Testis (tissue), 3 donors: ENCODE results near the gene CDC25B. TPM values are rescaled to one million over a fixed set of nuclear protein-coding genes. Genes with fewer than 3 reads are reported as not detected.
A peak's percentile ranks its signal among the peaks of the same experiment; 100 is the strongest.
"Not testable (repeated sequence)": the region's sequence is repeated elsewhere in the genome, so short reads cannot be mapped to it uniquely, and the experiment has no call there.

Source experiments
- DNase-seq: peaks from one replicate; pipeline ENCODE4 v3.0.0-alpha.2; 2019
- H3K27ac ChIP-seq, 2 donors: fragments of 200-600 bp; sonication (generic); one replicate each; pipeline ENCODE4 v1.5.1; 2019
- H3K27me3 ChIP-seq: fragments of 200-600 bp; sonication (generic); one replicate; pipeline ENCODE4 v1.5.1; 2019
- H3K36me3 ChIP-seq: fragments of 200-600 bp; sonication (generic); one replicate; pipeline ENCODE4 v1.5.1; 2017; ENCODE audit warnings: low read depth; ENCODE audit errors: missing control alignments
- H3K4me1 ChIP-seq: fragments of 200-600 bp; sonication (generic); one replicate; pipeline ENCODE4 v1.5.1; 2019
- H3K4me3 ChIP-seq, 2 donors: fragments of 200-600 bp; sonication (generic); one replicate each; pipeline ENCODE4 v1.5.1; 2017 to 2019
- H3K9me3 ChIP-seq: fragments of 200-600 bp; sonication (generic); one replicate; pipeline ENCODE4 v1.5.1; 2017
- CTCF ChIP-seq, 3 experiments: fragments of 450-650 bp in 2 of 3; fragments of 200-600 bp in 1 of 3; sonication (generic) in 1 of 3; IDR thresholded peaks; one replicate each; pipeline ENCODE4 v1.5.1; 2016 to 2019; ENCODE audit warnings: antibody characterized with exemption in 3 of 3, mild to moderate bottlenecking in 2 of 3, moderate library complexity in 1 of 3
- POLR2A ChIP-seq: fragments of 450-650 bp; IDR thresholded peaks from one replicate; pipeline ENCODE4 v1.6.1; 2017; ENCODE audit warnings: antibody characterized with exemption, mild to moderate bottlenecking, moderate library complexity
- WGBS, 2 donors: methylation state at CpG; one replicate each; pipeline ENCODE4 v1.1.5; 2018; 5-methylcytosine and 5-hydroxymethylcytosine counted together
- intact Hi-C: fragments of 100-400 bp; cut with DNase I; formaldehyde crosslinking; loops from one replicate; pipeline ENCODE4 v1.15.1; 2023; ENCODE audit warnings: low total_unique reads
- polyA plus RNA-seq: library from polyadenylated mRNA; stranded (reverse); fragments of 350-450 nt; fragmentation: Illumina TruSeq; extraction: RNeasy Lipid Tissue Mini Kit (QIAGEN cat#74804); gene quantifications from one replicate; pipeline ENCODE4 v1.2.3, GENCODE V29; 2014; ENCODE audit warnings: low read depth, low replicate concordance; ENCODE audit not compliant: insufficient read depth
- total RNA-seq, 2 donors: library from RNA; depleted of rRNA; stranded (reverse); fragments of >200 nt; gene quantifications; one replicate each; pipeline ENCODE4 v1.2.3, GENCODE V29; 2016

Gene CDC25B
- total and polyA plus RNA-seq, 3 donors from 2014 or later = 14.4 to 45.6 (median 25.4) TPM

- Histone ChIP-seq H3K4me3 (no peak overlapping the region), H3K36me3 (no peaks in the 10 kb centered on the region), H3K9me3 (no peaks in the 10 kb centered on the region), H3K27me3 (no peaks in the 10 kb centered on the region), H3K4me1 (peaks cover 22% of the 10 kb centered on the region), H3K27ac (no peak overlapping the region)
- 84 to 90% methylated on average over 14 of the region's 14 CpGs for WGBS, 2 donors
- no peak for TF ChIP-seq CTCF (IDR thresholded peaks at IDR 0.05)
- no peak for TF ChIP-seq POLR2A
- intact Hi-C loops = loop anchor here (2.0 kb wide), 1 partner anchor 35 kb away; the partner anchor contains the start of gene CENPB
- no peak for DNase-seq
These were observed 25.9 kb downstream of the CDC25B start for GRCh38 chr20:3821996-3822395.

- Histone ChIP-seq H3K27me3 (no peaks in the 10 kb centered on the region), H3K4me3 (no peak overlapping the region), H3K9me3 (no peaks in the 10 kb centered on the region), H3K27ac (peak overlapping the region in 1 of 2 donors; percentile 11), H3K4me1 (peaks cover 13% of the 10 kb centered on the region), H3K36me3 (no peaks in the 10 kb centered on the region)
- 86 to 93% methylated on average over 12 to 20 of the region's 20 CpGs for whole genome bisulfite sequencing, 2 donors
- TF ChIP-seq POLR2A (no peak), CTCF (IDR thresholded peaks at IDR 0.05) (no peak)
- intact Hi-C loops = no loop called here
- no peak for DNase-seq
These were observed 27.8 kb downstream of the CDC25B start for GRCh38 chr20:3823881-3824280.

GRCh38 chr20:3825526-3825925 lies 29.4 kb downstream of the CDC25B start:
- Histone ChIP-seq H3K27ac (peak overlapping the region in 1 of 2 donors; percentile 41), H3K4me1 (peaks cover 5% of the 10 kb centered on the region), H3K27me3 (no peaks in the 10 kb centered on the region), H3K36me3 (no peaks in the 10 kb centered on the region), H3K4me3 (no peak overlapping the region), H3K9me3 (no peaks in the 10 kb centered on the region)
- no peak for TF ChIP-seq POLR2A
- TF ChIP-seq CTCF (IDR thresholded peaks at IDR 0.05) = no peak
- intact Hi-C loops = no loop called here
- 75 to 80% methylated on average over 6 to 7 of the region's 7 CpGs for WGBS, 2 donors
- DNase-seq = no peak

- TF ChIP-seq POLR2A (no peak), CTCF (IDR thresholded peaks at IDR 0.05) (no peak)
- intact Hi-C loops = no loop called here
- no peaks in the 10 kb centered on the region for H3K36me3 ChIP-seq
- H3K27me3 ChIP-seq = no peaks in the 10 kb centered on the region
- no peak for DNase-seq
- H3K4me3 ChIP-seq = no peak overlapping the region
- peak overlapping the region in 1 of 2 donors; percentile 41 for H3K27ac ChIP-seq
- WGBS, 2 donors = 67 to 73% methylated on average over 2 to 4 of the region's 4 CpGs
- peaks cover 2% of the 10 kb centered on the region for H3K4me1 ChIP-seq
- no peaks in the 10 kb centered on the region for H3K9me3 ChIP-seq
These were observed 30.3 kb downstream of the CDC25B start for GRCh38 chr20:3826420-3826819.

- no peak overlapping the region for H3K4me3 ChIP-seq
- no peak overlapping the region for H3K27ac ChIP-seq
- no peak for DNase-seq
- H3K9me3 ChIP-seq = no peaks in the 10 kb centered on the region
- H3K36me3 ChIP-seq = no peaks in the 10 kb centered on the region
- intact Hi-C loops = no loop called here
- 83 to 89% methylated on average over 3 of the region's 3 CpGs for WGBS, 2 donors
- TF ChIP-seq POLR2A (no peak), CTCF (IDR thresholded peaks at IDR 0.05) (no peak)
- no peaks in the 10 kb centered on the region for H3K4me1 ChIP-seq
- H3K27me3 ChIP-seq = no peaks in the 10 kb centered on the region
These were observed 32.7 kb downstream of the CDC25B start for GRCh38 chr20:3828798-3829197.

GRCh38 chr20:3829891-3830290 lies 33.8 kb downstream of the CDC25B start:
- H3K4me1 ChIP-seq = not testable (repeated sequence)

More at GRCh38 chr20:3829891-3830290, 33.8 kb downstream of the CDC25B start:
- DNase-seq, intact Hi-C loops, H3K27ac ChIP-seq, H3K9me3 ChIP-seq, H3K36me3 ChIP-seq, H3K27me3 ChIP-seq, H3K4me3 ChIP-seq: not testable (repeated sequence)
- 91 to 96% methylated on average over 5 of the region's 5 CpGs for WGBS, 2 donors
